HepG2 (cell line): ENCODE data around the gene CST3. TPM values are rescaled to one million over a fixed set of nuclear protein-coding genes. Genes with fewer than 3 reads are reported as not detected.
A peak's percentile ranks its signal among the peaks of the same experiment; 100 is the strongest.

Experiments used
- ASH2L ChIP-seq: fragments of 300-600, 200-600 bp; sonication (generic); IDR thresholded peaks from 2 replicates; pipeline ENCODE4 v1.7.0; 2017; ENCODE audit warnings: low read depth, mild to moderate bottlenecking, moderate library complexity, mixed read lengths, low read length; ENCODE audit not compliant: insufficient read length
- TFDP2 ChIP-seq: sonication (generic); formaldehyde crosslinking; IDR thresholded peaks from 2 replicates; pipeline ENCODE4 v1.4.0; 2020; ENCODE audit warnings: missing genetic modification reagents
- ZHX2 ChIP-seq, 2 experiments: sonication (generic) in 1 of 2; formaldehyde crosslinking in 1 of 2; IDR thresholded peaks; 2 replicates each; pipeline versions ENCODE4 v1.6.1 to v1.9.0; 2014 to 2022; ENCODE audit warnings: antibody characterized with exemption in 1 of 2, borderline replicate concordance in 1 of 2, inconsistent platforms in 1 of 2, low read depth in 1 of 2, missing genetic modification reagents in 1 of 2
- ZNF335 ChIP-seq: sonication (generic); formaldehyde crosslinking; IDR thresholded peaks from 2 replicates; pipeline ENCODE4 v1.4.0; 2020; ENCODE audit warnings: missing genetic modification reagents
- ZNF383 ChIP-seq: sonication (generic); formaldehyde crosslinking; IDR thresholded peaks from 2 replicates; pipeline ENCODE4 v1.4.0; 2020; ENCODE audit warnings: missing genetic modification reagents, mild to moderate bottlenecking, borderline replicate concordance
- polyA plus RNA-seq, 8 experiments: library from polyadenylated mRNA; depleted of rRNA in 3 of 8; stranded (reverse) in 7 of 8; unstranded in 1 of 8; fragments of >200 nt; fragmentation: Illumina TruSeq in 4 of 8; extraction: Trizol in 4 of 8; gene quantifications; 2 replicates each; pipeline versions ENCODE4 v1.2.1 to v1.2.3, GENCODE V29; 2011 to 2016; ENCODE audit warnings: low read depth in 4 of 8, missing spikeins in 1 of 8, mixed read lengths in 1 of 8; ENCODE audit not compliant: insufficient read depth in 1 of 8
- total RNA-seq, 5 experiments: library from RNA; depleted of rRNA; stranded (reverse); fragments of >200 nt; fragmentation: Illumina TruSeq; extraction: Trizol; gene quantifications; 2 replicates each; pipeline ENCODE4 v1.2.3, GENCODE V29; 2016; ENCODE audit warnings: low read depth in 1 of 5
- TF ChIP-seq, protein P1 (sequence below): sonication (generic); formaldehyde crosslinking; IDR thresholded peaks from 2 replicates; pipeline ENCODE4 v1.5.0; 2020; ENCODE audit warnings: mild to moderate bottlenecking, missing genetic modification reagents
- TF ChIP-seq, protein P2 (sequence below): sonication (generic); formaldehyde crosslinking; conservative IDR thresholded peaks from 2 replicates; pipeline ENCODE4 v1.8.0; 2022; ENCODE audit warnings: mild to moderate bottlenecking, moderate library complexity, missing genetic modification reagents

The CST3 gene
- total and polyA plus RNA-seq, 2 of the 13 experiments (the other 11 are each of a cell fraction or from before 2014, with no cell fraction given) = 690 to 1,005 TPM

DNA sequence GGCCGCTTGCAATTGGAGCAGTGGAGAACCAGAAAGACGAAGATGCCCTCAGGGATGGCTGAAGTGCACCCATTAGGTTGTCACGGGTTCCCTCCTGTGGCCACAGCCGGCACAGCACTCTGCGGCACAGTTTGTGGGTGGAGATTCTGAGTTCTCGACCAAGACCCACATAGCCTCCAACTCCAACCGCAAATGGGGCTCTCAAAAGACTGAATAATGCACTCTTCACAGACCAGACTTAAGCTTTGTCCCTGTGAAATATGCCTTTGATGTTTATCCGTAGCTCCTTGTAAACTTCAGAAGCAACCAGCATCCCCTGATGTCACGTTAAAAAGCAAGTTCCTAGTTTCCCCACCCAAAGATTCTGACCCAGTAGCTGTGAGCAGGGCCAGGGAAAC is 31.1 kb downstream of the CST3 start (continued):
- TF ChIP-seq, protein P1, sequence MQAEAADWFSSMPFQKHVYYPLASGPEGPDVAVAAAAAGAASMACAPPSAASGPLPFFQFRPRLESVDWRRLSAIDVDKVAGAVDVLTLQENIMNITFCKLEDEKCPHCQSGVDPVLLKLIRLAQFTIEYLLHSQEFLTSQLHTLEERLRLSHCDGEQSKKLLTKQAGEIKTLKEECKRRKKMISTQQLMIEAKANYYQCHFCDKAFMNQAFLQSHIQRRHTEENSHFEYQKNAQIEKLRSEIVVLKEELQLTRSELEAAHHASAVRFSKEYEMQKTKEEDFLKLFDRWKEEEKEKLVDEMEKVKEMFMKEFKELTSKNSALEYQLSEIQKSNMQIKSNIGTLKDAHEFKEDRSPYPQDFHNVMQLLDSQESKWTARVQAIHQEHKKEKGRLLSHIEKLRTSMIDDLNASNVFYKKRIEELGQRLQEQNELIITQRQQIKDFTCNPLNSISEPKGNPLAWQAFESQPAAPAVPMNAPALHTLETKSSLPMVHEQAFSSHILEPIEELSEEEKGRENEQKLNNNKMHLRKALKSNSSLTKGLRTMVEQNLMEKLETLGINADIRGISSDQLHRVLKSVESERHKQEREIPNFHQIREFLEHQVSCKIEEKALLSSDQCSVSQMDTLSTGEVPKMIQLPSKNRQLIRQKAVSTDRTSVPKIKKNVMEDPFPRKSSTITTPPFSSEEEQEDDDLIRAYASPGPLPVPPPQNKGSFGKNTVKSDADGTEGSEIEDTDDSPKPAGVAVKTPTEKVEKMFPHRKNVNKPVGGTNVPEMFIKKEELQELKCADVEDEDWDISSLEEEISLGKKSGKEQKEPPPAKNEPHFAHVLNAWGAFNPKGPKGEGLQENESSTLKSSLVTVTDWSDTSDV (CRISPR knock-in tag) = no peak
- 0 out of 2 replicates have a peak, but pooled peaks have one; percentile 30 for TF ChIP-seq ZNF383 (CRISPR knock-in tag)
- TF ChIP-seq ZNF335 (CRISPR knock-in tag) = no peak
- no peak for TF ChIP-seq TFDP2 (CRISPR knock-in tag)
- no peak for TF ChIP-seq ZHX2 (IDR thresholded peaks at IDR 0.05; ENCODE audit: low read depth)
- no peak for TF ChIP-seq ZHX2 (CRISPR knock-in tag; IDR thresholded peaks at IDR 0.05; ENCODE audit: borderline replicate concordance)
- TF ChIP-seq, protein P2, sequence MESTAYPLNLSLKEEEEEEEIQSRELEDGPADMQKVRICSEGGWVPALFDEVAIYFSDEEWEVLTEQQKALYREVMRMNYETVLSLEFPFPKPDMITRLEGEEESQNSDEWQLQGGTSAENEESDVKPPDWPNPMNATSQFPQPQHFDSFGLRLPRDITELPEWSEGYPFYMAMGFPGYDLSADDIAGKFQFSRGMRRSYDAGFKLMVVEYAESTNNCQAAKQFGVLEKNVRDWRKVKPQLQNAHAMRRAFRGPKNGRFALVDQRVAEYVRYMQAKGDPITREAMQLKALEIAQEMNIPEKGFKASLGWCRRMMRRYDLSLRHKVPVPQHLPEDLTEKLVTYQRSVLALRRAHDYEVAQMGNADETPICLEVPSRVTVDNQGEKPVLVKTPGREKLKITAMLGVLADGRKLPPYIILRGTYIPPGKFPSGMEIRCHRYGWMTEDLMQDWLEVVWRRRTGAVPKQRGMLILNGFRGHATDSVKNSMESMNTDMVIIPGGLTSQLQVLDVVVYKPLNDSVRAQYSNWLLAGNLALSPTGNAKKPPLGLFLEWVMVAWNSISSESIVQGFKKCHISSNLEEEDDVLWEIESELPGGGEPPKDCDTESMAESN = no peak
- no peak for TF ChIP-seq ASH2L
